Raji (cell line): Measurements from ENCODE around the gene RFPL3.

ENCODE experiments used
- POLR2A ChIP-seq: IDR thresholded peaks from 2 replicates; pipeline ENCODE4 v1.6.1; 2011; ENCODE audit warnings: low read depth, low read length, control low read depth; ENCODE audit not compliant: insufficient read depth

RFPL3 gene

GRCh38 chr22:32336771-32337424, 20.8 kb upstream of the RFPL3 start:
- no peak for TF ChIP-seq POLR2A

- TF ChIP-seq POLR2A: no peak
These were observed 18.9 kb upstream of the RFPL3 start for GRCh38 chr22:32338757-32339156.

DNA sequence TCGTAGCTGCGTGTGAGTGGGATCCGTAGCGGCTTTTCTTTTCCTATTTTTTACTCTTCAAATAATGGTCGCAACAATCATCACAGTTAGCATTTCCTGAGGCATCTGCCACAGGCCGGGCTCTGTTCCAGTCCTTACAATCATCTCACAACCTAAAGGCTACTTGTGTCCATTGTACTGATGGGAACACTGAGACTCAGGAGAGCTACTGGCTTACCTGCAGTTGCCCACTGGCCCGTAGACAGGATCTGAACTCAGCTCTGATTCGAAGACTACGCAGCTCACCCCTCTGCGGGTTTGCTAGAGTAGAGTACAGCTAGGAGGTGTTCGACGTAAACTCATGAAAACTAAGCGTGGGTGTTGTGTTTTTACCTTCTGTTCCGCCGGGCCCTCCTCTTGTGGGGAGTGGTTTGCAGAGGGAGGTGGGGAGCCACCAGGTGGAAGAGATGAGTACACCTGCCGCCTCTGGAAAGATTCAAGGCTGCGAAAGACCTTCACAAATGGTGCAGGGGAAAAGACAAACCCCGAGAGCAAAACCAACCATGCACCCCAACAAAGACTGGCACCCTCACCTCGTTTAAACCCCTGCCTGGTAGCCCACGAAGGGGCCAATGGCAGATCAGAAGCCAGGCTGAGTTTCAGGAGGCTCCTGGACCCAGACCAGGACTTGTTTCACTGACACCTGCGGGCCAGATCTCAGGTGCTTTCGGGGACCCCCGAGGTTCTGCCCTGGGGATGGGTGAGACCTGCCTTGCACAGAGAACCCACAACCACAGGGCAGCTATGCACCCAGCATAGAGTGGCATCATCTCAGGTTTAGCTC, 18.3 kb upstream of the RFPL3 start:
- TF ChIP-seq POLR2A: no peak

DNA sequence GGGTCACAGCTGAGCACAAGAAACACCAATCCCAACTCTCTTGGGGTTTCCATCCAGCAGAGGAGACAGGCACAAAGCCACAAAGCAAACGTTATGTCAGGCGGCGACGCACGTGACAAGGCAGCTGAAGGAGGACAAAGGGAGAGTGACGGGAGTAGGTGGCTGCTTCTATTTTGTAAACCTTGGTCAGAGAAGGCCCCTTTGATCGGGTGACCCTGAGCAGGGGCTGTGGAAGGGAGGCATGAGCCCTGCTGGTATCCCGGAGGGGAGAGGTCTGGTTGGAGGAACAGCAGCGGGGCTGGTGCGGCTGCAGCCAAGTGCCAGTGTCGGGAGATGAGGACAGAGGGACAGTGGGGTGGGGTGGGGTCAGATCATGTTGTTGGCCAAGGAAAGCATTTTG, 17.3 kb upstream of the RFPL3 start:
- no peak for TF ChIP-seq POLR2A

DNA sequence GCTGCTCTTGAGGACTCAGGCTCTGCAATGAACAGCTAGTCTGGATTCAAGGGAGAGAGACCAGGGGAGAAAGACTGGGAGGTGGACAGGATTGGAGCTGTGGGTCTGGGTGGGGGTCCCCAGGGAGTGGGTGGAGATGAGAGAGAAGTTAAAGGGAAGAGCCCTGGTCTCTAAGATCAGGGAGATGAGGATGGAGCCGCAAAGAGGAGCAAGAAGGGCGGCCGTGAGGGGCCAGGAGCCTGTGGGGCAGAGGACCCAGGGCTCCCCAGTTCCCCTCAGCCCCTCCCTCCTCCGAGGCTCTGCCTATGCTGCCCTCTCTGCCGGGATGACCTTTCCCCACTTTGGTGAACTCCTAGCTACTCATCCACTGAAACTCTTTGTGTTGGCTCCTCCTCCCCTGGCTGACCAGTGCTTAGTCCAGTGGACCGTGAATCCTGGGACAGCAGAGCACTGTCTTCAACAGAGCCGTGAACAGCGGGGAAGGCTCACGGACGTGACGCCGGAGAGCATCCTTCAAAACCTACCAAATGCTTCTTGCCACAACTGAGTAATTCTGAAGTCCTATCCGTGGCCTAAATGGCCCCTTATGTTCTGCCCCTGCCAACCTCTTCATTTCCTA, 16.4 kb upstream of the RFPL3 start:
- no peak for TF ChIP-seq POLR2A

- TF ChIP-seq POLR2A: no peak
These were observed 14.7 kb upstream of the RFPL3 start for GRCh38 chr22:32342977-32343376.

DNA sequence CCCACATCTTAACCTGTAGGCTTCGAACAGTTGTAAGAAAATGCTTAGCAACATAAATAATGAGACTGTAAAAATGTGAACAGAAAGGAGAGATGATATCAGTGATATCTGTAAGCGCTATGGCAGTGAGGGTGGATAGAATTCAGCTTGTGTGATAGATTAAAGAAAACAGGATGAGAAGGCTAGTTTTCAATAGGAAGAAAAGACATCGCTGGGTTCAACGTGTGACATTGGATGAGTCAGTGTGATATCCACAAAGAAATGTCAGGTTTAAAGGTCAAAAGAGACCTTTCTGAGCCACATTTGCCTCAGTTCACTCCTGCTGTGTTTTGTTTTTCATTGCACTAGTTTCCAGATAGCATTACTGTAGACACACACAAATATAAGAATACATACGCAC, 13.7 kb upstream of the RFPL3 start:
- TF ChIP-seq POLR2A: no peak

GRCh38 chr22:32348031-32348611, 9.5 kb upstream of the RFPL3 start:
- TF ChIP-seq POLR2A: no peak

DNA sequence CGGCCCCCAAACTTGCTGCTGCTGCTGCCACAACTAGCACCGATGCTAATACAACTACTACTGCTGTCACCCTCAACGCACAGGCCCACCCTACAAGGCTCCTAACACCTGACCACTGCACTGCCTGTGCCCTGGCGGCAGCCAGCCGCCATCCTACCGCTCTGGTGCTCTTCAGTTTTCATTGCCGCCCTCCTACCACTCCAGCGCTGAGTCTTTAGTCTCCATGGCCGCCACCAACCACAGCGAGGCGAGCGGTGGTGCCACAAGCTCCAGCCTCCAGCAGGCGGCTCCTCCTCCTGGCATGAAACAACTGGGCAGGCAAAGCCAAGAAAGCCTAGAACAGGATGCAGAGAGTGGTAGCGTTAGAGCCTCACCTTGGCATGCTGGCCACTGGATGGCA, 5.0 kb upstream of the RFPL3 start:
- no peak for TF ChIP-seq POLR2A

GRCh38 chr22:32353292-32353691, 4.4 kb upstream of the RFPL3 start:
- TF ChIP-seq POLR2A: no peak

DNA sequence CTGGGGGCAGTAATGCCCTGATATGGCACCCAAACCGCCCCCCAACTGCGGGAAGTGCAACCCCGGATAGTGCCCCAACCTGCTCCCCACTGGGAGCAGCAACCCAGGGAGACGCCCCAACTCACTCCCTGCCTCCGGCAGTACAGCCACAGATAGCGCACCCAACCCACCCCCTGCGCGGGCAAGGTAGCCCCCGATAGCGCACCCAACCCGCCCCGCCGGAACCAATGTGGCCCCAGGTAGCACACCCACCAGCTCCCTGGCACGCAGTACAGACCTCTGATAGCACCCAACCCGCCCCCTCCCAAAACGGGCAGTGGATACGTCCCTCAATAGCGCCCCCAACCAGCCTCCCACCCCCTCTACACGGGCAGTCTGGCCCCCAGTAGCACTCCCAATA, 3.8 kb upstream of the RFPL3 start:
- TF ChIP-seq POLR2A: no peak

DNA sequence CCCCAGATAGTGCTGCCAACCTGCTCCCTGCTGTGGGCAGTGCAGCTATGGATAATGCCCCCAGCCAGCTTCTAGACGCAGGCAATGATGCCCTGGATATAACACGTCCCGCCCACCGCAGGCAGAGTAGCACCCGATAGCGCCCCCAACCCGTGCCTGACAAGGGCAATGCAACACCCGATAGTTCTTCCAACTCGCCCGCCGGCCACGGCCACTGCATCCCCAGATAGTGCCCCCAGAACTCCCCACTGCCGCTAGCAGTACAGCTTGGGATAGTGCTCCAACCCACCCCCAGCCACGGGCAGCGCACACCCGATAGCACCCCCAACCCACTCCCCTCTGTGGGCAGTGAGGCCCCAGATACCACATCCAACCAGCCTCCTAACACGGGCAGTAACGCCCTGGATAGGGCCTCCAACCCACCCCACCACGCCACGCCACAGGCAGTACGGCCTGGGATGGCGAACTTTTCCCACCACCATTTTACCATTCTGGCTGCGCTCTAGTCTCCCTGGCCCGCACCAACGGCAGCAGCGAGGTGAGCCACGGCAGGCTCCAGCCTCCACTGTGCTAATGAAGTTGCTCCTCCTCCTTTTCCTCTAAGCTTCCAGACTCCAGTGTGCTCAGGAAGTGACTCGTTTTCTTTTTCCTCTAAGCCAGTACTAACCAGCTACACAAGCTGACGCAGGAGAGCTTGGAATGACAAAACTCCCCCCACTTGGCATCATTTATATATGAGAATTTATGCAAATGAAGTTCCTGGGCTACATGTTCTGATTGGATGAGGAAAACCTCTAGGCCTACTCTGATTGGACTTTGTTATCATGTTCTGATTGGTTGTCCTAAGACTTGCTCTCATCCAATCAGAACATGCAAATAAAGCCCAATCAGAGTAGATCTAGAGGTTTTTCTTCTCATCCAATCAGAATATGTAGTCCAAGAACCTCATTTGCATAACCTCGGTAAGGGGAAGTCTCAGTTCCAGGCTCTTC, 3.0 kb upstream of the RFPL3 start:
- no peak for TF ChIP-seq POLR2A

DNA sequence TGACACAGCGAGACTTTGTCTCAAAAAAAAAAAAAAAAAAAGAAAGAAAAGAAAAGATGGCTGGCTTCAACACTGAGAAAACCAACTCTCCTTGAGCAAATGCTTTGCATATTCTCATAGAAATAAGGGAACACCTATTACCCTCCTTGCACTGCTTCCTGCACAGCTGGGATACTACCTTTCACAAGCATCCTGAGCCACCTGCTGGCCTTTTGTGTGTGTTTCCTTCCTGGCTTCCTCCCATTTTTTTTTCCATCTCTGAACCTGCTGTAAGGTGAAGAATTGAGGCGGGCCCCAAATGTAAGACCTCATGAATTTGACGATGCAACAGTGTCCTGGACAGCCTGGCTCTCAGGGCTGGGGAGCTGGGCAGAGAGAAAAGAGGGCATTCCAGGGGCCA, 1.9 kb upstream of the RFPL3 start:
- TF ChIP-seq POLR2A: no peak

GRCh38 chr22:32361257-32361656, 3.6 kb downstream of the RFPL3 start:
- no peak for TF ChIP-seq POLR2A

GRCh38 chr22:32364210-32364609, 6.5 kb downstream of the RFPL3 start:
- no peak for TF ChIP-seq POLR2A
